GF-D8 (cell line): ENCODE measurements around the gene MPZL2.
"Not testable (repeated sequence)": the region's sequence is repeated elsewhere in the genome, so short reads cannot be mapped to it uniquely, and the experiment has no call there.

ENCODE experiments used
- DNase-seq: peaks from one replicate; lab custom pipeline; 2025; lab: John Stamatoyannopoulos, UW

MPZL2 gene

DNA sequence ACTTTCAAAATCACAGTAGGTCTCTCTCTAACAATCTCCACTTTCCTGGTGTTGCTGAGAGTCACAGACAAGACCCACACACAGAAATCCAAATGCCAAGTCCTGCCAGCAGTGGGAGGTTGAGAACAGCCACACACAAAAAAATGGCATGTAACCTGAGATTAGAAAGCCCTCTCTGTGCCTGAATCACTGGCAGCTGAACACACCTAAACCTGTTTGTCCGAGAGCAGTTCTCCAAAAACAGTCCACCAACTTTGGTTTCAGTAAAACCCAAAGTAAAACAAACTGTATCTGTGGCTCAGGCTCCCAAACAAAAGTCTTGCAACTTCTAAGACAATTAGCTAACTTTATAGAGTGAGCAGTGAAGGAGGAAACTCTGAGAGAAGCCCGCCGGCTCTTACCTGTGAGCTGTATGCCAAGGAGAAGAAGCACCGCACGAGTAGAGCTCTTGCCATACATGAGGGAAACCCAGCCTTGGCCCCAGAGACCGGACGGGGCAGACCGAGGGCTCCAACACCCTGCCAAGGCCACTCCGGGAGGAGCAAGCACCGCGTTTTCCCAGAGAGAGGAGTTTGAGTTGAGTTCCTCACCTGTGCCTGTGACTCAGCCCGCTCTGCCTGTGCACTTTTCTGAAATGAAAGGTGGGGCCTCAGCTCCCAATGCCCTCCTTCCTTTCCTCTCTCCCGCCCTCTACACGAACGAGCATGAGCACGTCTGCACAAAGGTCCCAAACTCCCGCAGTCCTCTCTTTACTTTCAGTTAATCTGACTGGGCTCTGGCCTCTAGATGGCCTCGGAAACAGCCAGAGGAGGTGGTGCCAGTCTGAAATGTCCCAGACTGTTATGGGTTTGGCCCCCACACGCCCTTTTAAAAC, at the start of gene MPZL2:
TSS of gene MPZL2 (minus strand) at position 603 of the 874 bp plus-strand sequence. CDS start at position 459, 144 bp downstream.
- no peak for DNase-seq

GRCh38 chr11:118313242-118313641, 49.1 kb upstream of the MPZL2 start:
- DNase-seq = no peak

DNA sequence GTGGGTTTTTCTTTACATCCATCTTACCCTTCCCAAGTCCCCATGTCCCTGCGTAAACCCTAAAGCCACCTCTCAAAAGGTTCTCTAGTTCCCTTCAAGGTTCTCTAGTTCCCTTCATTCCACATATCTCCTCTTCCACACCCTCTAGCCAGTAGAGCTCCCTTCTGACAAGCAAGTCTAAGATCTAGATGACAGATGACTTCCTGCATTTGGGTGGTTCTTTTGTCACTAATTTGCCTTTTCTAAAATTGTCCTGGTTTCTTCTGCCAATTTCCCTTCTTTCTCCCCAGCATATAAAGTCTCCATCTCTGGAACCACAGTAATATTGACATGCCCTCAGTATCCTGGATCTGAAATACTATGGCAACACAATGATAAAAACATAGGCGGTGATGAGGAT, 48.2 kb upstream of the MPZL2 start:
- DNase-seq = no peak

- DNase-seq = no peak
Observed at GRCh38 chr11:118311518-118311917, 47.4 kb upstream of the MPZL2 start.

DNA sequence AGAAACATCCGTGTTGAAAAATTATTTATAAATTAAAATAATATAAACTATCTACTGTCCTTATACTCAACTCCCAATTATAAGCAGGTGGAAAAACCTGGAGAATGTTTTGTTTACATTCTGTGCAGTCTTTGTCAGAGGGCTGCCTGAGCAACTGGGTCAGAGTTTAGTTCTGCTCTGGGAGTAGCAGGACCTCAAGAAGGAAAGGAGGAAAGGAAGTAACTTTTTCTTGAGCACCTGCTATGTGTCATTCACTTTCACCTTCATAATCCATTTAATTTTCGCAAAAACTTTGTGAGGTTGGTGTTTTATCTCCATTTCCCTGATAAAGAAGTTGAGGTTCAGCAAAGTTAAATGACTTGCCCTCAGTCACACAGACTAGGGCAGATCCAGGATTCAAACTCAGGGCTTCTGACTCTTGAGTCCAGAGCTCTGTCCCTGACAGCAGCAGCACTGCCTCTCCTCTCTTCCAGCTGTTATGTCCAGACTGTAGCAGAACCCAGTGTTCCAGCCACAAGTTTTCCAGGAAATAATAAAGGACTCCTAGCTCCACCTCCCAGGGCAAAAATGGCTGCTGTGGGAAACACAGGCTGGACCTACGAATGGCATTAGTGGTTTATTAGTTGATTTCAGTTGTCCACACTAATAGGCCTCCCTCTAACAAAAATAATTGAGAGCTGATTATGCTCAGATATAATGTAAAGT, 46.8 kb upstream of the MPZL2 start:
- DNase-seq = no peak

DNA sequence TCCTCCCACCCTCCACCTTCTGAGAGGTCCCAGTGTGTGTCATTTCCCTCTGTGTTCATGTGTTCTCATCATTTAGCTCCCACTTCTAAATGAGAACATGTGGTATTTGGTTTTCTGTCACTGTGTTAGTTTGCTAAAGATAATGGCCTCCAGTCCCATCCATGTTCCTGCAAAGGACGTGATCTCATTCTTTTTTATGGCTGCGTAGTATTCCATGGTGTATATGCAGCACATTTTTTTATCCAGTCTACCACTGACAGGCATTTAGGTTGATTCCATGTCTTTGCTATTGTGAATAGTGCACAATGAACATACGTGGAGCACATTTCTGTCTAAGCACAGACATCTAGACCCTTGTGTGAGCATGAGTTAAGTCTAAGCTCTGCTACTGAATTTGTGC, 46.2 kb upstream of the MPZL2 start:
- no peak for DNase-seq

DNA sequence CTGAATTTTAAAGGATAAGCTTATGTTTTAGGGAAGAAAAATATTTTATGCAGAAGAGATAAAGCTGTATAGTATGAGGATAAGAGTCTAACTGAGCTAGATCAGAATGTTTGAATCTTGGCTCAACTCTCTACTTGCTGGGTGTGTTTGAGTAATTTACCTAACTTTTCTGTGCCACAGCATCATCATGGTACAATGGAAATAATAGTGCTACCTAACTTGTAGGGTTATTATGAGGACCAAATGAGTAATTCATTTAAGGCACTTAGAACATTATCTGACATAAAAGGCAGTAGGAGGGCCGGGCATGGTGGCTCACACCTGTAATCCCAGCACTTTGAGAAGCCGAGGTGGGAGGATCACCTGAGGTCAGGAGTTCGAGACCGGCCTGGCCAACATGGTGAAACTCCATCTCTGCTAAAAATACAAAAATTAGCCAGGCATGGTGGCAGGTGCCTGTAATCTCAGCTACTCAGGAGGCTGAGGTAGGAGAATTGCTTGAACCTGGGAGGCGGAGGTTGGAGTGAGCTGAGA, 45.0 kb upstream of the MPZL2 start:
- DNase-seq = not testable (repeated sequence)

- no peak for DNase-seq
Observed at GRCh38 chr11:118306556-118306955, 42.5 kb upstream of the MPZL2 start.

- DNase-seq = no peak
Observed at GRCh38 chr11:118305726-118306125, 41.6 kb upstream of the MPZL2 start.

- DNase-seq = no peak
Observed at GRCh38 chr11:118304568-118305248, 40.6 kb upstream of the MPZL2 start, which contains the start of gene CD3E. CD3E (plus strand) TSS chr11:118304730; CDS start chr11:118304953, 223 bp downstream.

DNA sequence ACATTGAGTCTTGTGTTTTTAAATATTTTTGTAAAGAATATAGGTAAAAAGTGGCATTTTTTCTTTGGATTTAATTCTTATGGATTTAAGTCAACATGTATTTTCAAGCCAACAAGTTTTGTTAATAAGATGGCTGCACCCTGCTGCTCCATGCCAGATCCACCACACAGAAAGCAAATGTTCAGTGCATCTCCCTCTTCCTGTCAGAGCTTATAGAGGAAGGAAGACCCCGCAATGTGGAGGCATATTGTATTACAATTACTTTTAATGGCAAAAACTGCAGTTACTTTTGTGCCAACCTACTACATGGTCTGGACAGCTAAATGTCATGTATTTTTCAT, 40.1 kb upstream of the MPZL2 start:
- DNase-seq = no peak

DNA sequence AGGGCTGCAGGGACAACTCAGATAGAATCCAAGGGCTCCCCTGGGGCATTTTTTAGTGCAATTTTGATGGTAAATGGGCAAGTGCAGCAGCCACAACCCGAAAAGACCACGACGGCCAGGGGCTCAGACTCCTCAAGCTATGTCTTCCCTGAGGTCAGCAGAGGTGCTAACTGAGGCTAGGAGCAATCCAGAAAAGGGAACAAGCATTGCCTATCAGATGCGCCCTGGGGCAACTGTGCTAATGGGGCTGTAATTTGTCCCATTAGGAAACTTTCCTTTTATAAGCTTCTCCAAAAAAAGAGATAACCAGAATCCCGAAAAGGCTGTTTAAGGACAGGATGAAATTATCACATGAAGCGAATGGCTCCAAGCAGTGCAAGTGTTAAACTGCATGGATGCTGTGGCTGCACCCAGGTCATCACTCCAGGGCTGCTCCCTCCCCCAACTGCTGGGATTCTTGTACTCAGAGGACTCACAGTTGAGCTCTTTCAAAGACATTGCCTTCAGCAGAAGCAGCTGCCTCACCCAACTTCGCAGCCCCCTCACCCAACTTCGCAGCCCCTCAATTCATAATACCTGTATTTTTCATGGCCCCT, 37.6 kb upstream of the MPZL2 start:
- no peak for DNase-seq

DNA sequence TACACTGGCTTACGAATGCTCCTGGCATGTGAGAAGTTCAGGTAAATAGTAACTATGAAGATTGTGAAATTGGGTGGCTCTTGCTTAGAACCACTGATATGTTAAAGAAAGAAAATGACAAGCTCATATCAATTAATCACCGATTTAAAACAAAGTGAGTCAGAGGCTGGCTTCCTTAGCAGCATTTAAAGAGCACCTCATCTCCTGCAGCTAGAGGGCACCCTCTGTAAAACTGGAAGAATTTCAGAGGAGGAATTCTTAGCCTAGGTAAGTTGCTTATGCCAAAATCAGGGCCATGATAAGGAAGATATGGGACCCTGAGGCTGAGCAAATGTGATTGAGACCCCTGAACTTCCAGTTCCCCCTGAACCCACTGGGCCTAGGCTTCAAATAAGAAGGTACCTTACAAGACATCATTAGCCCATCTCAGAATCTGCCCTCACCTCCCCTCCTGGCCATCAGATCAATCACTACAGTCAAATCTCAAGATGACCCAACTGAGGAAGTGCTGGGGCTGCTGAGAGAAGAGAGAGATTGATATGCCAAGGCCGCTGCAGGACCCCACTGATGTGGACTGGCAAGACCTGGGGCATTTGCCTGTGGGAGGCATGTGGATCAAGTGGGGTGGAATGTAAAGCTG, 31.8 kb upstream of the MPZL2 start:
- peak; percentile 59 for DNase-seq

DNA sequence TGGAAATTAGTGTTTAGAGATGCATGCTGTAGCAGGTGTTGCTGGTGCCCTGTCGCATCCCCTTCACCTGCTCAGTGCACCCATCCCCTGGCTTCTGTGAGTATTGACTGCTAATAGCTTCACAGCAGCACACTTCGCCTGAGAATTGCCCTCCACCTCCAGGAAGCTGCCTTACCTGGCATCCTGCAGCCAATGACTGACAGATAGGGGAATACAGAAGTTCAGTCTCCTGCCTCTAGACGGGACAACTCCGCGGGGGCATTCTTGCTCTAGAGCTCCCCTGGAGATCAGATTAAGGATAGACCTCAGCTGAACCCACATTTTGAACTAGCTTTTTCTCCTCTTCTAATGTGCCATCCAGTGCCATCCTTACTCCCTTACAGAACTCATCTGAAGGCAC, 31.1 kb upstream of the MPZL2 start:
- DNase-seq = no peak

- DNase-seq = no peak
Observed at GRCh38 chr11:118294053-118294452, 30.0 kb upstream of the MPZL2 start.

GRCh38 chr11:118291477-118292135, 27.5 kb upstream of the MPZL2 start:
- DNase-seq = no peak

DNA sequence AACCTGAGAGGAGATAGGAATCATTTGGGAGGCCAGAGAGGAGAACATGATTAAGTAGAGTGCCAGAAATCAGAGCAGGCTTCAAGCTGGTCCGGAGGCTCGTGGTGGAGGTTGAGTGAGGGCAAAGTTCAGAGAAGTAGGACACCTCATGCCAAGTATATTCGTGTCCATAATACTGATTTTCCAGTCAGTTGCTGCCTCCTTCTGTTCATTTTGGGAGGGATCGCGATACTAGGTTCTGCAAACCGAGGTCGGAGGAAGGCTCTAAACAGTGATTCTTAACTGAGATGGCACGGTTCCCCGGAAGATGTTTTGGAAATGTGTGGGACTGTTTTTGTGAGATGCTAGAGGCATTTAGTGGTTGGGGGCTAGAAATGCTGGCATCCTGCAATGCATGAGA, 26.8 kb upstream of the MPZL2 start:
- DNase-seq = peak; percentile 72

- DNase-seq = no peak
Observed at GRCh38 chr11:118289401-118289800, 25.3 kb upstream of the MPZL2 start.

GRCh38 chr11:118287006-118287405, 22.9 kb upstream of the MPZL2 start:
- no peak for DNase-seq

DNA sequence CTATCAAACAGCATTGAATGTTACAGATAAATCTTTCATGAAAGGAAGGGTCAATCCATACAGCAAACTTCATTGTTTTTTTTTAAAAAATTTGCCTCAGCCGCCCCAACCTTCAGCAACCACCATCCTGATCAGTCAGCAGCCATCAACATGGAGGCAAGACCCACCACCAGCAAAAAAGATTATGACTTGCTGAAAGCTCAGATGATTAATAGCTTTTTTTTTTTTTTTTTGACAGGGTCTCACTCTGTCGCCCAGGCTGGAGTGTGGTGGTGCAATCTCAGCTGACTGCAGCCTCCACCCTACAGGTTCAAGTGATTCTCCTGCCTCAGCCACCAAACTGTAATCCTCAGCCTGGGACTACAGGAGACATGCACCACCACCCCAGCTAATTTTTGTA, 22.4 kb upstream of the MPZL2 start:
- DNase-seq = no peak

GRCh38 chr11:118283756-118284350, 19.8 kb upstream of the MPZL2 start:
- no peak for DNase-seq
